ENCODE data around the gene HELZ2. TPM values are rescaled to one million over a fixed set of nuclear protein-coding genes. Genes with fewer than 3 reads are reported as not detected.
"Not testable (repeated sequence)": the region's sequence is repeated elsewhere in the genome, so short reads cannot be mapped to it uniquely, and the experiment has no call there.

The HELZ2 gene, protein sequence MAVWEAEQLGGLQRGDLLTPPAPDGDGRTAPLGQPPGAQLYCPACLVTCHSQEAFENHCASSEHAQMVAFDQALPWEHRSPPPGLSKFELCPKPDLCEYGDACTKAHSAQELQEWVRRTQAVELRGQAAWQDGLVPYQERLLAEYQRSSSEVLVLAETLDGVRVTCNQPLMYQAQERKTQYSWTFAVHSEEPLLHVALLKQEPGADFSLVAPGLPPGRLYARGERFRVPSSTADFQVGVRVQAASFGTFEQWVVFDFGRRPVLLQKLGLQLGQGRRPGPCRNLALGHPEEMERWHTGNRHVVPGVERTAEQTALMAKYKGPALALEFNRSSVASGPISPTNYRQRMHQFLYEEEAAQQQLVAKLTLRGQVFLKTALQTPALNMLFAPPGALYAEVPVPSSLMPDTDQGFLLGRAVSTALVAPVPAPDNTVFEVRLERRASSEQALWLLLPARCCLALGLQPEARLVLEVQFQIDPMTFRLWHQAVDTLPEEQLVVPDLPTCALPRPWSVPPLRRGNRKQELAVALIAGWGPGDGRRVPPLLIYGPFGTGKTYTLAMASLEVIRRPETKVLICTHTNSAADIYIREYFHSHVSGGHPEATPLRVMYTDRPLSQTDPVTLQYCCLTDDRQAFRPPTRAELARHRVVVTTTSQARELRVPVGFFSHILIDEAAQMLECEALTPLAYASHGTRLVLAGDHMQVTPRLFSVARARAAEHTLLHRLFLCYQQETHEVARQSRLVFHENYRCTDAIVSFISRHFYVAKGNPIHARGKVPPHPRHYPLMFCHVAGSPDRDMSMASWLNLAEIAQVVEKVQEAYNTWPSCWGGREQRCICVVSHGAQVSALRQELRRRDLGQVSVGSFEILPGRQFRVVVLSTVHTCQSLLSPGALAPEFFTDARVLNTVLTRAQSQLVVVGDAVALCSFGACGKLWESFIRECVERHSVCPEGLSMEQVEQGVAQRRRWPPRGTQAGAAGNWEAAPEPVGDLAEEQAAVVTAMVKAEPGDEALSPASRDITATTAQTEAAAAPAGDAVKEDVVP (N-terminal part only)
- total RNA-seq: 100 to 1,000 TPM; 118 to 128 TPM

DNA sequence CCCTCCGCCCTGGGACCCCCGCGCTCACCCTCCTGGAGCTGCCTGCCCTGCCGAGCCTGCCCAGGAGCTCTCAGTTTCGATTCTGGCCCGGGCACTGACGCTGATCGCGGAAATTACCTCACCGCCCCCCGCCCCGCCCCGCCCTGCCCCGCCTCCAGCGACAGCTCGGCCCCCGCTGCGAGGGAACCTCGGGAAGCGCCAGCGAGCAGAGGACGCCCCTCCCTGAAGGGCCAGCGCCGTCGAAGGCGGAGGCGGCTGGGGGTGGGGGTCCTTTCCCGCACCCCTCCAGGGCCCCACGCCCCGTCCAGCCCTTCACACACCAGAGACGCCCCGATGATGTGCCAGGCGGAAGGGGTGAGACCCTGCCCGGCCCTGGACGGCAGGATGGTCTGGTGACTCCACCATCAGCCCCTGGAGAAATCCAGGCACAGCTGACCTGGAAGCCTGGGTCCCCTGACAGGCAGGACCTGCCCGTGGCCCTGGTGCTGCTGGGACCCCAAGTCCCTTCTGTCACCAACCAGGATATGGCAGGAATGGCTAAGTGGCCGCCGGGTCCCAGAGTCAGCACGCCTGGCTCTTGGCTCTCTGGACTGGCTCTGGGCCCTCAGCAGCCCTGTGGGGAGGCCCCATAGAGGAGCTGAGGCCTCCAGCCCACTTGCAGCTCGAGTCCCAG is at the start of gene HELZ2:
TSS of gene HELZ2 (minus strand) at position 84 of the 673 bp plus-strand sequence. CDS start 1,854 bp downstream, outside the sequence.
- ATAC-seq (ENCODE audit: low read depth) (peak; percentile 88), DNase-seq (peak; percentile 77)
- Mint-ChIP-seq H3K36me3 (peaks cover 1% of the 10 kb centered on the region), H3K4me1 (no peaks in the 10 kb centered on the region), H3K27ac (peak within 1 kb of the TSS; percentile 95), H3K4me3 (peak within 1 kb of the TSS; percentile 91), H3K9me3 (no peaks in the 10 kb centered on the region), H3K27me3 (peaks cover 19% of the 10 kb centered on the region)
- POLR2A ChIA-PET: interaction anchor here (0.6 to 3.1 kb wide), 13 partner anchors 9 to 302 kb away, joined by 3 to 14 read pairs (median 3); partner anchors contain the start of genes ARFGAP1, GMEB2, PPDPF and PTK6

DNA sequence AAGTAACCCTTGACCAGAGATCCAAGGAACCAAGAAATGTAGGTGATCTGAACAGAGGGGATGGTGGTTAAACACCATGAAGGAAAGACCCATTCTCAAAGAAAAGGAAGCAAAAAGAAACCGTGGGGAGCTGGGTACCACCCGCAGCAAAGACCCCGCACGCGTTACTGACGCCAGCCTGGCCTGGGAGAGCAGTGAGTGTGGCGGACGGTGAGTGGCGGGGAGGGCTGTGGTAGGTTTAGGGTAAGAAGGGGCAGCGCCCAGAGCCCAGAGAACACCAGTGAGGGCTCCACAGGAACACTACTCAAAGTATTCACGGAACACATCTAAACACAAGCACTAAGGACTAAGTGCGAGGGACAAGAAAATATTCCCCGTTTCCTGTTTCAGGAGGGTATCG is 48.7 kb upstream of the HELZ2 start:
- no peak for DNase-seq
- Mint-ChIP-seq H3K4me1 (peaks cover 13% of the 10 kb centered on the region), H3K36me3 (peaks cover 13% of the 10 kb centered on the region), H3K4me3 (no peak overlapping the region), H3K27ac (no peak overlapping the region), H3K27me3 (no peaks in the 10 kb centered on the region), H3K9me3 (no peaks in the 10 kb centered on the region)
- POLR2A ChIA-PET: interaction anchor here (8.3 kb wide), 1 partner anchor 18 kb away, joined by 109 read pairs; no protein-coding TSS in a partner anchor
- ATAC-seq (ENCODE audit: low read depth): no peak

DNA sequence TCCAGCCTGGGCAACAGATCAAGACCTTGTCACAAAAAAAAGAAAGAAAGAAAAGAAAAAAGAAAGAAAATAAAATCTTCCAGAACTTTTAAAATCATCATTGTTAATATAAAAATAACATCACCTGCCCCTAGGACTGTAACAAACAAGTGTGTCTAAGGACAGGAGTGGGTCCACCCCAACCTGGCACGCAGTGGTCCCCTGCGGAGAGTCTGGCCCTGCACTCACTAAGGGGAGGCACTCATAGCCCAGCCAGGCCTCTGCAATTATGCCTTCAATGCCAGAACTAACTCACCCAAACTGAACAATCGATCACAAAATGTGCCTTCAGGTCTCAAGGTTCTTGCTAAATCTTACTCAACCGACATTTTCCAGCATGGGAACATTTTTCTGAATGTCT is 48.1 kb upstream of the HELZ2 start:
- no peak for ATAC-seq (ENCODE audit: low read depth)
- DNase-seq: no peak
- Mint-ChIP-seq H3K36me3 (peaks cover 15% of the 10 kb centered on the region), H3K27me3 (no peaks in the 10 kb centered on the region), H3K9me3 (no peaks in the 10 kb centered on the region), H3K4me1 (peaks cover 13% of the 10 kb centered on the region), H3K4me3 (no peak overlapping the region), H3K27ac (no peak overlapping the region)
- POLR2A ChIA-PET: interaction anchor here (8.3 kb wide), 1 partner anchor 18 kb away, joined by 109 read pairs; no protein-coding TSS in a partner anchor

DNA sequence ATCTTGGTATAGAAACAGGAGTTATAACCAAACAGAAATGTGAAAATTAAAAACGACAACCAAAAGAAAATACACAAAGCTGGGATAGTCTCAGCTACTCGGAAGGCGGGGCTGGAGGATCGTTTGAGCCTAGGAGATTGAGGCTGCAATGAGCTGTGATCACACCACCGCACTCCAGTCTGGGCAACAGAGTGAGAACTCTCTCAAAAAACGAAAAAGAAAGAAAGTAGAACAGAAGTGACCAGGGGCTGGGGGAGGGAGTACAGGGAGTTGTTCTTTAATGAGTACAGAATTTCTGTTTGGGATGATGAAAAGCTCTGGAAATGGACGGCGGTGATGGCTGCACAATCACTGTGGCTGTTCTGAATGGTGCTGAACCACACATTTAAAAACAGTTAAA is 47.0 kb upstream of the HELZ2 start:
- POLR2A ChIA-PET: interaction anchor here (0.7 kb wide), 1 partner anchor 245 kb away, joined by 4 read pairs; no protein-coding TSS in a partner anchor
- no peaks in the 10 kb centered on the region for H3K27me3 Mint-ChIP-seq
- H3K9me3 Mint-ChIP-seq: no peaks in the 10 kb centered on the region
- H3K36me3 Mint-ChIP-seq: peaks cover 18% of the 10 kb centered on the region
- no peak overlapping the region for H3K27ac Mint-ChIP-seq
- H3K4me3 Mint-ChIP-seq: no peak overlapping the region
- H3K4me1 Mint-ChIP-seq: peaks cover 13% of the 10 kb centered on the region
- DNase-seq (no peak), ATAC-seq (ENCODE audit: low read depth) (no peak)

DNA sequence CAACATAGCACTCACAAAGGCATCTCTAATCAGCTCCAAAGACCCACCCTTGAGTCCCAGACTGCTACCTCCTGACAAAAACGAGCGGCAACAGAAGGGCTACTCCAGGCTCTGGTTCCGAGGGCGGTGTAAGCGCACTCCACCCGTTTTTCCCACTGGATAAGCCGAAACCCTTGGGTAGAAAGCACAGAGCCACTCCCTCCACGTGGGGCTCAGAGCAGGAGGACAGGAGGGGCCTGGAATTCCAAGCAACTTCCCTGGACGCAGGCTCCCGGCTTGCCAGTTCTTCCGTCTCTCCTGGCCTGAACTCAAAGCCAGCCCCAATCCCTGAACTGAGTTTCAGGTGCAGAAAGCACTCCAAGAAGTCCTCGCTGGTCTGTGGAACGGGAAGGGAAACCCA is 45.5 kb upstream of the HELZ2 start:
- no peak for DNase-seq
- ATAC-seq (ENCODE audit: low read depth): no peak
- Mint-ChIP-seq H3K36me3 (peaks cover 22% of the 10 kb centered on the region), H3K9me3 (no peaks in the 10 kb centered on the region), H3K27ac (no peak overlapping the region), H3K27me3 (no peaks in the 10 kb centered on the region), H3K4me3 (no peak overlapping the region), H3K4me1 (peaks cover 7% of the 10 kb centered on the region)
- POLR2A ChIA-PET: no interaction called here

DNA sequence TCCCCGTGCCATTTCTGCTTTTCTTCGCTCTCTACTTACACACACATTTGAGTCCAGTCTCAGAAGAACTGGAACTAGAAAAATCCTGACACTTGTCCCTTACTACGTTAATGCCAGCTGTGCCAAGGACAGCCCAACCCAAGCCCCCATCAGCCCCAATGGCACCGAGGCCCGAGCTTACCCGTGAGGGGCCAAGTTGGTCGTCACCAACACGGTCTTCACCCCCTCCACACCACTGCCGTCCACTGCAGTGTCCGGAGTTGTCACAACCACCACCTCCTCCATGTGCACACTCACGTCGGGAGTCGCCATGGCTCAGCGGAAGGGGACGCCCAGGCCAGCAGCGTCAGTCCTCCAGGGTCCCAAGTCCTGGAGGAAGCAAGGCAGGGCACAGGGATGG is 45.0 kb upstream of the HELZ2 start:
- peaks cover 5% of the 10 kb centered on the region for H3K4me1 Mint-ChIP-seq
- DNase-seq (no peak), ATAC-seq (ENCODE audit: low read depth) (no peak)
- H3K9me3 Mint-ChIP-seq: no peaks in the 10 kb centered on the region
- no peak overlapping the region for H3K4me3 Mint-ChIP-seq
- H3K27me3 Mint-ChIP-seq: no peaks in the 10 kb centered on the region
- peaks cover 22% of the 10 kb centered on the region for H3K36me3 Mint-ChIP-seq
- H3K27ac Mint-ChIP-seq: no peak overlapping the region
- POLR2A ChIA-PET: interaction anchor here (1.1 kb wide), 1 partner anchor 39 kb away, joined by 3 read pairs; the partner anchor contains the start of gene RTEL1

DNA sequence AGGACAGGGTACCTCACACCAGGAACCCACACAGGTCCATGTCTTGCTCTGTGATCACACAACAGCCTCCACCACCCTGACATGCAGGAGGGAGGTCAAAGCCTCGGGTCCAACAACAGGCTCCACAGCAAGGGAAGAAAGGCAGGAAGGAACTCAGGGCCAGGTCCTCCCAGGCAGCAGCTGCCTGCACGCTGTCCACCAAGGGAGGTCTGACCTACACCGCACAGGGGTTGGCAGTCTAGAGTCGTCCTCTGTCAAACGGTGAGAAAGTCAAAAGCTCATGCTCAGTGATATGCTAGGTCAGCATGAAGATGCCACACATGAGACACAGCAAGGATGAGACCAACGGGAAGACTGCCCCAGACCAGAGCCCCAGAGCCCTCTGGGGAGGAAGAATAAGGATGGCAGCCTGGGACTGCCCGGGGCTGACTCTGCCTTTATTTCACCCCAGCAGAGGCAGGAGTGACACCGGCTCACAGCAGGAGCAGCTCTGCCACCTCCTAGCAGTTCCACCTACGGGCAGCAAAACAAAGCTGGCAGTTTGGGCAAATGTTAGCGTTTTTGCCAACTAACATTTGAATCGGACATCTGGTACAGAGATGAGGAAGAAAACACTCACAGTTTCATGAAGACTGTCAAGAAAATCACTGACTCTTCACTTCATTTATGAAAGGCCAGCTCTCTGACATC is 44.4 kb upstream of the HELZ2 start:
- peaks cover 24% of the 10 kb centered on the region for H3K36me3 Mint-ChIP-seq
- peaks cover 5% of the 10 kb centered on the region for H3K4me1 Mint-ChIP-seq
- POLR2A ChIA-PET: interaction anchor here (0.9 to 1.1 kb wide), 3 partner anchors 9 to 44 kb away, joined by 3 read pairs; partner anchors contain the start of genes HELZ2 and RTEL1
- H3K9me3 Mint-ChIP-seq: no peaks in the 10 kb centered on the region
- H3K27me3 Mint-ChIP-seq: no peaks in the 10 kb centered on the region
- ATAC-seq (ENCODE audit: low read depth): no peak
- no peak overlapping the region for H3K27ac Mint-ChIP-seq
- DNase-seq: no peak
- H3K4me3 Mint-ChIP-seq: no peak overlapping the region

DNA sequence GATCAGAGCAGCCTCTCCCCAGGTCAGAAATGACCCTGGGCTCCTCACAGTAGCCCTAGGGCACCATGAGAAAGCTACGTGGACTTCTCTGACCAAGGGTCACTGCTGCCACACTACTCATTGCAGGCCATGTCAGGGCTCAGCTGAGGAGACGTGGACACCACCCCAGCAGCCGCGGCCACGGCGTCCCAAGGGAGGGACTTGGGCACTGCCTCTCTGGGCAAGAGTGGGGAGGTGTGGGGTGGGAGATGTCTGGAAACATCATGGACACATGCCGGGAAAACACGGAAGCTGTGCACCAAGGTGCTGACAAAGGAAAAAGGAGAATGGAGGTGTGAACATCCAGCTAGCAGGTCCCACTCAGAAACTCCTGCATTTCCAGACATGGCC is 43.8 kb upstream of the HELZ2 start:
- no peak overlapping the region for H3K27ac Mint-ChIP-seq
- DNase-seq (no peak), ATAC-seq (ENCODE audit: low read depth) (no peak)
- H3K9me3 Mint-ChIP-seq: no peaks in the 10 kb centered on the region
- POLR2A ChIA-PET: interaction anchor here (0.9 to 1.1 kb wide), 2 partner anchors 10 to 44 kb away, joined by 3 read pairs; partner anchors contain the start of gene HELZ2
- peaks cover 4% of the 10 kb centered on the region for H3K4me1 Mint-ChIP-seq
- no peaks in the 10 kb centered on the region for H3K27me3 Mint-ChIP-seq
- peaks cover 24% of the 10 kb centered on the region for H3K36me3 Mint-ChIP-seq
- no peak overlapping the region for H3K4me3 Mint-ChIP-seq

DNA sequence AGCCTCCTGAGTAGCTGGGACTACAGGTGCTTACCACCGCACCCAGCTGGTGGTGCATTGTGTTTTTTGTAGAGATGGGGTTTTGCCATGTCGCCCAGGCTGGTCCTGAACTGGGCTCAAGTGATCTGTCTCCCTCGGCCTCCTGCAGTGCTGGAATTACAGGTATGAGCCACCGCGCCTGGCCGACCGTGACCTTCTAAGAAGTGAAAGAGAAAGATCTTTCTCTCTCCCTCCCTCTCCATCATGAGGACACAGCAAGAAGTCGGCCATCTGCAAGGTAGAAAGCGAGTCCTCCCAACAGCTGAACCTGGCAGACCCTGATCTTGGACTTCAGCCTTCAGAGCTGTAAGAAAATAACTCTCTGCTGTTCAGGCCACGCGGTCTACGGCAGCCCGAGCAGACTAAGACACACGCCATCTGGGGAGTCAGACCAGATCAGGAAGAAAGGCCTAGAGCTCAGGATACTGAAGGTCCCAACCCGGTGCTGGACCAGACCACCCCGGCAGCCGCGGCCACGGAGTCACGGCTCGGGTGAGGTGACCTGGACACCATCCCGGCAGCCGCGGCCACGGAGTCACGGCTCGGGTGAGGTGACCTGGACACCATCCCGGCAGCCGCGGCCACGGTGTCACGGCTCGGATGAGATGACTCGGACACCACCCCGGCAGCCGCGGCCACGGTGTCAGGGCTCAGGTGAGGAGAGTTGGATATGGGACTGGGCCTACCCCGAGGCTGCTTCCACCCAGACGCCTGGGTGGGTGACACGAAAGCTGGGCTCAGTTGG is 43.2 kb upstream of the HELZ2 start:
- peaks cover 19% of the 10 kb centered on the region for H3K36me3 Mint-ChIP-seq
- no peak overlapping the region for H3K27ac Mint-ChIP-seq
- no peak overlapping the region for H3K4me3 Mint-ChIP-seq
- ATAC-seq (ENCODE audit: low read depth) (no peak), DNase-seq (no peak)
- POLR2A ChIA-PET: interaction anchor here (0.7 to 0.9 kb wide), 2 partner anchors 21 to 43 kb away, joined by 3 read pairs; partner anchors contain the start of gene HELZ2
- no peaks in the 10 kb centered on the region for H3K9me3 Mint-ChIP-seq
- peaks cover 1% of the 10 kb centered on the region for H3K4me1 Mint-ChIP-seq
- no peaks in the 10 kb centered on the region for H3K27me3 Mint-ChIP-seq

DNA sequence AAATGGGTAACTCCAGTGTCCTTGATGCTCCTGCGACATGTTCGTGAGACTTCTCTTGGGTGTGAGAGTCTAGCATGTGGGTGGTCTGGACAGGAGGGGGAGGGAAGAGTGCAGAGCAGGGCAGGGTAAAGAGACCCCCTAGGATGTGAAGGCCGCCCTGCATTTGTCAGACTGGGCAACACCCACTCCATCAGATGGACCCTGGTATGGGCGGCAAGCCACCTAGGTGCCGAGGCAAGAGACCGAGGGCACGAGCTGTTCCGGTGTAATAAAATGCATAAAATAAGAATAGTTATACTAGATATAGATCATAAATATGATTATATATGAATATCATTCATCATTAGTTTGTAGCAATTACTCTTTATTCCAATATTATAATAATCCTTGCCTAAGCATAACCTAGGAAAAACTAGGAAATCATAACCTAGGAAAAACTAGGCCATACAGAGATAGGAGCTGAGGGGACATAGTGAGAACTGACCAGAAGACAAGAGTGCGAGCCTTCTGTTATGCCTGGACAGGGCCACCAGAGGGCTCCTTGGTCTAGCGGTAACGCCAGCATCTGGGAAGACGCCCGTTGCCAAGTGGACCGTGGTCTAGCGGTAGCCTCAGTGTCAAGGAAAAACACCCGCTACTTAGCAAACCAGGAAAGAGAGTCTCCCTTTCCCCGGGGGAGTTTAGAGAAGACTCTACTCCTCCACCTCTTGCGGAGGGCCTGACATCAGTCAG is 40.0 kb upstream of the HELZ2 start:
- DNase-seq; POLR2A ChIA-PET; H3K4me1 Mint-ChIP-seq; H3K27me3 Mint-ChIP-seq; H3K9me3 Mint-ChIP-seq; H3K4me3 Mint-ChIP-seq; H3K27ac Mint-ChIP-seq; ATAC-seq (ENCODE audit: low read depth): not testable (repeated sequence)
- H3K36me3 Mint-ChIP-seq: peaks cover 22% of the 10 kb centered on the region

DNA sequence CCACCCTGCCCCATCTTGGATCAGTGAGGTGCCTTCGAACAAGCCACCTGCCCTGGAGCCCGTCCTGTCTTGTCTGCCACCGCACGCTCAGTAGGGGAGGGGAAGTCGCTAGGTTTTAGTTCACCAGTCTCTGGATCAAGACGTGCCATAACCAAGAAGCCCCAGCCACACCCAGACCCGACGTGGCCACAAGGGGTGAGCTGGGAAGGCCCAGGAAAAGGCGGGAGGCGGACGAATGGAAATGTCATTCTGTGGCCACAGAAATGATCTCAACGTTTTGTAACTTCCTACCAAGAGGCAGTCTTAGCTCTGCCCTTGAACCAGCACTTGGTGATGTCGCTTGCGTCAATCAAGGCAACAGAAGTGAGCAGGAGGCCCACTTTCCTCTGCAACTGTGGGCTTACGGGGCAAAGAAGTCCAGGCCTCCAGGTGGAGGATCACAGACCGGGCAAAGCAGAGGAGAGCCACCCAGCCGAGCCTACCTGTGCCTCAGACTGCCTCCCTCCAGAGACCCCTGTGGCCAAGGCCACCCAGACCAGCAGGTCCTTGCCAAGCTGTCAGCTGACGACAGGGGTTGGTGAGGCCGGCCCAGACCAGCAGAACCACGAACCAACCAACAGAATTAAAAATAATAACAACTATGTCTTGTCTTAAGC is 38.4 kb upstream of the HELZ2 start:
- H3K4me3 Mint-ChIP-seq: no peak overlapping the region
- H3K9me3 Mint-ChIP-seq: no peaks in the 10 kb centered on the region
- ATAC-seq (ENCODE audit: low read depth) (no peak), DNase-seq (no peak)
- H3K27ac Mint-ChIP-seq: no peak overlapping the region
- POLR2A ChIA-PET: no interaction called here
- peaks cover 16% of the 10 kb centered on the region for H3K36me3 Mint-ChIP-seq
- no peaks in the 10 kb centered on the region for H3K4me1 Mint-ChIP-seq
- H3K27me3 Mint-ChIP-seq: no peaks in the 10 kb centered on the region
